MM.1S (cell line): ENCODE results near the gene AKTIP.

Source experiments
- DNase-seq: peaks from one replicate; pipeline ENCODE4 v3.0.0-alpha.2; 2015
- H2AFZ ChIP-seq: fragments of 300-600 bp; sonication (generic); 2 replicates; pipeline ENCODE4 v1.6.0; 2016; ENCODE audit warnings: antibody characterized with exemption, low read length
- H3F3A ChIP-seq: fragments of 300-600 bp; sonication (generic); 2 replicates; pipeline ENCODE4 v1.6.1; 2016; ENCODE audit warnings: mild to moderate bottlenecking, antibody characterized with exemption, low read length, moderate library complexity, mixed read lengths; ENCODE audit not compliant: insufficient read depth
- H3K27ac ChIP-seq: fragments of 300-600 bp; sonication (generic); 2 replicates; pipeline ENCODE4 v1.5.1; 2016; ENCODE audit warnings: mild to moderate bottlenecking, low read length
- H3K27me3 ChIP-seq: fragments of 300-600 bp; sonication (generic); replicated peaks from 2 replicates; pipeline ENCODE4 v1.6.0; 2016; ENCODE audit warnings: low read length; ENCODE audit not compliant: insufficient read depth
- H3K36me3 ChIP-seq: fragments of 300-600 bp; sonication (generic); replicated peaks from 2 replicates; pipeline ENCODE4 v1.6.1; 2016; ENCODE audit warnings: mild to moderate bottlenecking, low read length, mixed read lengths; ENCODE audit not compliant: insufficient read depth
- H3K4me1 ChIP-seq: fragments of 300-600 bp; sonication (generic); 2 replicates; pipeline ENCODE4 v1.6.1; 2016; ENCODE audit warnings: low read length, mixed read lengths
- H3K4me2 ChIP-seq: fragments of 300-600 bp; sonication (generic); 2 replicates; pipeline ENCODE4 v1.6.0; 2016; ENCODE audit warnings: low read depth, low read length
- H3K4me3 ChIP-seq: fragments of 300-600 bp; sonication (generic); 2 replicates; pipeline ENCODE4 v1.5.1; 2016; ENCODE audit warnings: low read length, mixed read lengths
- H3K79me2 ChIP-seq: fragments of 300-600 bp; sonication (generic); 2 replicates; pipeline ENCODE4 v1.6.1; 2016; ENCODE audit warnings: mixed run types, low read length, mixed read lengths
- H3K9ac ChIP-seq: fragments of 300-600 bp; sonication (generic); 2 replicates; pipeline ENCODE4 v1.6.1; 2016; ENCODE audit warnings: low read length, mixed read lengths
- H3K9me2 ChIP-seq: fragments of 300-600 bp; sonication (generic); replicated peaks from 2 replicates; pipeline ENCODE4 v1.6.1; 2016; ENCODE audit warnings: mild to moderate bottlenecking, low read length, mixed read lengths; ENCODE audit not compliant: insufficient read depth
- H3K9me3 ChIP-seq: fragments of 300-600 bp; sonication (generic); replicated peaks from 2 replicates; pipeline ENCODE4 v1.6.1; 2016; ENCODE audit warnings: mild to moderate bottlenecking, low read length, mixed read lengths; ENCODE audit not compliant: insufficient read depth
- H4K20me1 ChIP-seq: fragments of 300-600 bp; sonication (generic); 2 replicates; pipeline ENCODE4 v1.6.1; 2016; ENCODE audit warnings: mild to moderate bottlenecking, low read length, moderate library complexity, mixed read lengths; ENCODE audit not compliant: insufficient read depth
- CTCF ChIP-seq: fragments of 300-600 bp; sonication (generic); IDR thresholded peaks from 2 replicates; pipeline ENCODE4 v1.5.1; 2016; ENCODE audit warnings: antibody characterized with exemption, low read length, mixed read lengths
- EZH2 ChIP-seq: fragments of 300-600 bp; sonication (generic); optimal IDR thresholded peaks from 2 replicates; pipeline ENCODE3; 2017; ENCODE audit warnings: low read depth, mild to moderate bottlenecking, antibody characterized with exemption, low read length, mixed read lengths
- EZH2phosphoT487 ChIP-seq: fragments of 300-600 bp; sonication (generic); IDR thresholded peaks from 2 replicates; pipeline ENCODE4 v1.6.1; 2018; ENCODE audit warnings: antibody characterized with exemption, low read length

AKTIP gene

GRCh38 chr16:53498984-53499383 is 4.0 kb downstream of the AKTIP start:
- peaks cover 14% of the 10 kb centered on the region for H3K4me1 ChIP-seq
- no peaks in the 10 kb centered on the region for H3K27me3 ChIP-seq
- H3K79me2 ChIP-seq: peaks cover 27% of the 10 kb centered on the region
- no peak overlapping the region for H3K27ac ChIP-seq
- no peak for TF ChIP-seq EZH2
- no peak for TF ChIP-seq CTCF
- no peak for TF ChIP-seq EZH2phosphoT487
- no peaks in the 10 kb centered on the region for H3K9me2 ChIP-seq
- H2AFZ ChIP-seq: no peak overlapping the region
- no peak overlapping the region for H3K4me2 ChIP-seq
- H3F3A ChIP-seq: peaks cover 4% of the 10 kb centered on the region; the same call in 1 of the 2 replicates
- no peaks in the 10 kb centered on the region for H3K9me3 ChIP-seq
- no peaks in the 10 kb centered on the region for H4K20me1 ChIP-seq
- H3K4me3 ChIP-seq: no peak overlapping the region
- no peak overlapping the region for H3K9ac ChIP-seq
- no peak for DNase-seq
- no peaks in the 10 kb centered on the region; the same call in 1 of the 2 replicates for H3K36me3 ChIP-seq

- Histone ChIP-seq H3K4me3 (no peak overlapping the region), H3K9me3 (no peaks in the 10 kb centered on the region), H3K36me3 (peaks cover 14% of the 10 kb centered on the region; the same call in 1 of the 2 replicates), H3K27ac (no peak overlapping the region), H3F3A (no peaks in the 10 kb centered on the region), H3K4me2 (no peak overlapping the region), H3K9me2 (no peaks in the 10 kb centered on the region), H3K27me3 (no peaks in the 10 kb centered on the region), H3K9ac (no peak overlapping the region), H2AFZ (no peak overlapping the region), H4K20me1 (no peaks in the 10 kb centered on the region), H3K79me2 (peaks cover 4% of the 10 kb centered on the region; the same call in 1 of the 2 replicates), H3K4me1 (no peaks in the 10 kb centered on the region)
- no peak for DNase-seq
- TF ChIP-seq CTCF: peak; percentile 18
- TF ChIP-seq EZH2: no peak
- no peak for TF ChIP-seq EZH2phosphoT487
Observed at GRCh38 chr16:53495325-53495724, 7.7 kb downstream of the AKTIP start.

GRCh38 chr16:53494636-53495035 is 8.4 kb downstream of the AKTIP start:
- no peak overlapping the region for H3K27ac ChIP-seq
- H3F3A ChIP-seq: no peaks in the 10 kb centered on the region
- peaks cover 14% of the 10 kb centered on the region; the same call in 1 of the 2 replicates for H3K36me3 ChIP-seq
- H3K79me2 ChIP-seq: no peaks in the 10 kb centered on the region
- no peaks in the 10 kb centered on the region for H3K9me3 ChIP-seq
- TF ChIP-seq EZH2 (no peak), EZH2phosphoT487 (no peak), CTCF (no peak)
- no peaks in the 10 kb centered on the region for H4K20me1 ChIP-seq
- no peaks in the 10 kb centered on the region for H3K27me3 ChIP-seq
- no peak for DNase-seq
- H3K4me3 ChIP-seq: no peak overlapping the region
- H2AFZ ChIP-seq: no peak overlapping the region
- H3K4me2 ChIP-seq: no peak overlapping the region
- H3K9ac ChIP-seq: no peak overlapping the region
- H3K9me2 ChIP-seq: no peaks in the 10 kb centered on the region
- H3K4me1 ChIP-seq: no peaks in the 10 kb centered on the region
